Nephron (organoid): ENCODE measurements around the gene MAML1.

Experiments used
- H3K27ac Mint-ChIP-seq, 3 experiments: 2 replicates each; pipeline ENCODE4 v1.8.0; 2020; ENCODE audit warnings: mixed read lengths in 3 of 3, mild to moderate bottlenecking in 2 of 3, moderate library complexity in 1 of 3
- H3K27me3 Mint-ChIP-seq: 2 replicates; pipeline ENCODE4 v1.8.0; 2021; ENCODE audit warnings: low read depth, mild to moderate bottlenecking, moderate library complexity, mixed read lengths
- H3K36me3 Mint-ChIP-seq: 2 replicates; pipeline ENCODE4 v1.8.0; 2020; ENCODE audit warnings: low read depth, mixed read lengths
- H3K4me1 Mint-ChIP-seq: 2 replicates; pipeline ENCODE4 v1.8.0; 2020; ENCODE audit warnings: mixed read lengths
- H3K4me3 Mint-ChIP-seq, 3 experiments: 2 replicates each; pipeline ENCODE4 v1.8.0; 2020; ENCODE audit warnings: mild to moderate bottlenecking in 3 of 3, mixed read lengths in 3 of 3, moderate library complexity in 2 of 3
- H3K9me3 Mint-ChIP-seq: 2 replicates; pipeline ENCODE4 v1.8.0; 2020; ENCODE audit warnings: mixed read lengths
- TF ChIP-seq, protein P1 (sequence below), 3 experiments: fragments of 200-600 bp; sonication (generic); IDR thresholded peaks; one replicate each; pipeline ENCODE4 v1.5.0; 2021; ENCODE audit warnings: antibody characterized with exemption in 3 of 3; ENCODE audit not compliant: unreplicated experiment in 3 of 3

Gene MAML1

DNA sequence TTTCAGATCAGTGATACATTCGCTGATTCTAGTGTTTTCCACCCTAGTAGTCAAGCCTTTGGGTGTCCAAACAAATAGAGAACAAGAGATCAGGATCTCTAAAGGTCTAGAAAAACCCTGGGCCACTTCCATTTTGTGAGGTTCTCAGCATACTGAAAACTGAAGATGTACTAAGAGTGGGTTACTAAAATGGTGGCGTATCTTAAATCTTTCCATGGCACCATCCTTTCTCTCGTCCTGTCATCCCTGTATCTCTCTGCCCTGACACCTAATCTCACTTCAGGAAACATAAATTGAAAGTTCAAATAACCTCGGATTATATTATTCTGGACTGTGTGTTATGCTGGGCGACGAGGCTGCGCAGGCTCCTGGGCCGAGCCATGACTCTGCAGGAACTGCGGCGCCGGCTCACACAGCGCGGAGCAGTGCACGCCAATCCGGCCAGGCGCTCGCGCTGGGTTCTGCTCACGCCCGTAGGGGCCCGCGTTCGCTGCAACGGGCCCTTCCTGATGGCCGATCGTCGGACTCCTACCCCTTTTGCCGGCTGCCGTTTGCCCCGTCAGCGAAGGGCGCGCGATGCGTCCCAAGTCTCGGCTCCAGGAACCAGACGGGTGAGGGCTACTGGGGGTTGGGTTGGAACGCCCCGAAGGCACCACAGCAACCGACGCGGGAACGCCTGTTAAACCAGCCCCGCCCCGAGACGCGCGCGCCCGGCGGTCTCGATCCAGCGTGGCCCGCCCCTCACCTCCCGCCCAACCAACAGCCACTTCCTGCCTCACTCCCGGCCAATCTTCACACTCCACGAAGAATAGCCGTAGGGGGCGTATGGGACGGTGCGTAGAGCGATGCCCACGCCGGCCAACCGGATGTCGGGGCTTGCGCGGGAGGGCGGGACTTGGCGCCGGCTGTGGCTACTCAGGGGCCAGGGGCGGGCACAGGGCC lies 34.4 kb upstream of the MAML1 start:
- Mint-ChIP-seq H3K27me3 (no peaks in the 10 kb centered on the region), H3K4me3 (peak overlapping the region; percentile 92 to 100 (median 100)), H3K4me1 (peaks cover 41% of the 10 kb centered on the region), H3K27ac (peak overlapping the region; percentile 98 to 99 (median 99)), H3K9me3 (no peaks in the 10 kb centered on the region), H3K36me3 (peaks cover 23% of the 10 kb centered on the region)
- TF ChIP-seq, protein P1, sequence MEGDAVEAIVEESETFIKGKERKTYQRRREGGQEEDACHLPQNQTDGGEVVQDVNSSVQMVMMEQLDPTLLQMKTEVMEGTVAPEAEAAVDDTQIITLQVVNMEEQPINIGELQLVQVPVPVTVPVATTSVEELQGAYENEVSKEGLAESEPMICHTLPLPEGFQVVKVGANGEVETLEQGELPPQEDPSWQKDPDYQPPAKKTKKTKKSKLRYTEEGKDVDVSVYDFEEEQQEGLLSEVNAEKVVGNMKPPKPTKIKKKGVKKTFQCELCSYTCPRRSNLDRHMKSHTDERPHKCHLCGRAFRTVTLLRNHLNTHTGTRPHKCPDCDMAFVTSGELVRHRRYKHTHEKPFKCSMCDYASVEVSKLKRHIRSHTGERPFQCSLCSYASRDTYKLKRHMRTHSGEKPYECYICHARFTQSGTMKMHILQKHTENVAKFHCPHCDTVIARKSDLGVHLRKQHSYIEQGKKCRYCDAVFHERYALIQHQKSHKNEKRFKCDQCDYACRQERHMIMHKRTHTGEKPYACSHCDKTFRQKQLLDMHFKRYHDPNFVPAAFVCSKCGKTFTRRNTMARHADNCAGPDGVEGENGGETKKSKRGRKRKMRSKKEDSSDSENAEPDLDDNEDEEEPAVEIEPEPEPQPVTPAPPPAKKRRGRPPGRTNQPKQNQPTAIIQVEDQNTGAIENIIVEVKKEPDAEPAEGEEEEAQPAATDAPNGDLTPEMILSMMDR (IDR thresholded peaks at IDR 0.05; ENCODE audit: unreplicated experiment in 3 of 3) = no peak

- H3K4me1 Mint-ChIP-seq = peaks cover 49% of the 10 kb centered on the region
- no peaks in the 10 kb centered on the region for H3K9me3 Mint-ChIP-seq
- no peaks in the 10 kb centered on the region for H3K27me3 Mint-ChIP-seq
- TF ChIP-seq, protein P1 (IDR thresholded peaks at IDR 0.05; ENCODE audit: unreplicated experiment in 3 of 3) = no peak
- peaks cover 31% of the 10 kb centered on the region for H3K36me3 Mint-ChIP-seq
- H3K4me3 Mint-ChIP-seq = peak within 1 kb of the TSS; percentile 100
- peak within 1 kb of the TSS; percentile 98 to 99 (median 99) for H3K27ac Mint-ChIP-seq
These were observed 33.5 kb upstream of the MAML1 start, which contains the start of gene CANX for GRCh38 chr5:179698935-179699615. Gene CANX (plus strand): TSS chr5:179698967. CDS start chr5:179705682, 6,715 bp downstream.

- TF ChIP-seq, protein P1 (IDR thresholded peaks at IDR 0.05; ENCODE audit: unreplicated experiment in 3 of 3) = no peak
- H3K9me3 Mint-ChIP-seq = no peaks in the 10 kb centered on the region
These were observed 32.9 kb upstream of the MAML1 start for GRCh38 chr5:179699616-179700237.

DNA sequence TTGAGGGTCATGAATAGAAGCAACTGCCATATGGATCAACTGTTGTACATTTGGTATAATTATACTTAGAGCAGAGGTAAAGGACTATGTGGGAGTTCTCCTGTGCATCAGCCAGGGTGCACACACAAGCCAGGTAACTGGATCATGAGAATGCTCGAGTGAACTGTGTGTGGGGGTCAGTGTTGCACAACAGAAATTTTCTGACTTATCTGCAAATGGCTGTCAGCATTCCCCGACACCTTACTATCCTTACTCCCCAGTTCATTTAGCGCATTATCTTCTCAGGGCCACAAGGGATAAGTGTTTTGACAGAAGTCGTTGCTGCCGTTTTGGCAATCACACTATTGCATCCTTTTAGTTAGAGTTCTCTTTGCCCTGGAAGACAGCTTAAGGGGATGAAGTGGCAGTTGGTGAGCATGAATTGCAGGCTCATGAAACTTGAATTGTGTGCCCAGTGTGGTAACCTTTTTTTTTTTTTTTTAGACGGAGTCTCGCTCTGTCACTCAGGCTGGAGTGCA lies 32.2 kb upstream of the MAML1 start:
- H3K27ac Mint-ChIP-seq = peak overlapping the region; percentile 98 to 99 (median 99)
- H3K4me1 Mint-ChIP-seq = peaks cover 44% of the 10 kb centered on the region
- H3K27me3 Mint-ChIP-seq = no peaks in the 10 kb centered on the region
- no peaks in the 10 kb centered on the region for H3K9me3 Mint-ChIP-seq
- H3K36me3 Mint-ChIP-seq = peaks cover 37% of the 10 kb centered on the region
- H3K4me3 Mint-ChIP-seq = peak overlapping the region; percentile 100
- TF ChIP-seq, protein P1 (IDR thresholded peaks at IDR 0.05; ENCODE audit: unreplicated experiment in 3 of 3) = no peak

More at GRCh38 chr5:179699616-179700237, 32.9 kb upstream of the MAML1 start:
- H3K36me3 Mint-ChIP-seq = peaks cover 32% of the 10 kb centered on the region
- peaks cover 44% of the 10 kb centered on the region for H3K4me1 Mint-ChIP-seq
- no peaks in the 10 kb centered on the region for H3K27me3 Mint-ChIP-seq
- peak overlapping the region; percentile 98 to 99 (median 99) for H3K27ac Mint-ChIP-seq
- H3K4me3 Mint-ChIP-seq = peak overlapping the region; percentile 100

- Mint-ChIP-seq H3K4me1 (no peaks in the 10 kb centered on the region), H3K27ac (no peak overlapping the region), H3K36me3 (peaks cover 68% of the 10 kb centered on the region), H3K4me3 (no peak overlapping the region), H3K9me3 (no peaks in the 10 kb centered on the region), H3K27me3 (no peaks in the 10 kb centered on the region)
- TF ChIP-seq, protein P1 (IDR thresholded peaks at IDR 0.05; ENCODE audit: unreplicated experiment in 3 of 3) = no peak
These were observed 16.3 kb upstream of the MAML1 start for GRCh38 chr5:179716286-179716685.
